NCI-H774 (cell line): ENCODE data around the gene SUPT20HL1.

Experiments used
- DNase-seq: peaks from one replicate; lab custom pipeline; 2025; lab: John Stamatoyannopoulos, UW

The SUPT20HL1 gene

GRCh38 chrX:24396931-24397279, 36.5 kb downstream of the SUPT20HL1 start:
- DNase-seq = no peak

- DNase-seq = no peak
These were observed 38.3 kb downstream of the SUPT20HL1 start for GRCh38 chrX:24398766-24399165.

- DNase-seq = no peak
These were observed 39.1 kb downstream of the SUPT20HL1 start for GRCh38 chrX:24399550-24399949.

- no peak for DNase-seq
These were observed 45.5 kb downstream of the SUPT20HL1 start for GRCh38 chrX:24405959-24406358.
